Suprapubic skin (tissue), 4 donors: ENCODE data around the gene STRN.

Experiments used
- POLR2A ChIP-seq, 2 donors: fragments of 450-650 bp; IDR thresholded peaks; one replicate each; pipeline ENCODE4 v1.6.1; 2017; ENCODE audit warnings: antibody characterized with exemption in 2 of 2, mild to moderate bottlenecking in 2 of 2, moderate library complexity in 2 of 2
- POLR2AphosphoS5 ChIP-seq, 3 donors: sonication (generic); formaldehyde crosslinking; IDR thresholded peaks; one replicate each; pipeline ENCODE4 v1.6.1; 2017; ENCODE audit warnings: antibody characterized with exemption in 3 of 3
- TF ChIP-seq, protein P1 (sequence below), 2 donors: fragments of 200-600 bp in 1 of 2; fragments of 450-650 bp in 1 of 2; sonication (generic) in 1 of 2; IDR thresholded peaks; one replicate each; pipeline ENCODE4 v1.5.1; 2016 to 2019; ENCODE audit warnings: antibody characterized with exemption in 2 of 2, mild to moderate bottlenecking in 1 of 2, moderate library complexity in 1 of 2

DNA sequence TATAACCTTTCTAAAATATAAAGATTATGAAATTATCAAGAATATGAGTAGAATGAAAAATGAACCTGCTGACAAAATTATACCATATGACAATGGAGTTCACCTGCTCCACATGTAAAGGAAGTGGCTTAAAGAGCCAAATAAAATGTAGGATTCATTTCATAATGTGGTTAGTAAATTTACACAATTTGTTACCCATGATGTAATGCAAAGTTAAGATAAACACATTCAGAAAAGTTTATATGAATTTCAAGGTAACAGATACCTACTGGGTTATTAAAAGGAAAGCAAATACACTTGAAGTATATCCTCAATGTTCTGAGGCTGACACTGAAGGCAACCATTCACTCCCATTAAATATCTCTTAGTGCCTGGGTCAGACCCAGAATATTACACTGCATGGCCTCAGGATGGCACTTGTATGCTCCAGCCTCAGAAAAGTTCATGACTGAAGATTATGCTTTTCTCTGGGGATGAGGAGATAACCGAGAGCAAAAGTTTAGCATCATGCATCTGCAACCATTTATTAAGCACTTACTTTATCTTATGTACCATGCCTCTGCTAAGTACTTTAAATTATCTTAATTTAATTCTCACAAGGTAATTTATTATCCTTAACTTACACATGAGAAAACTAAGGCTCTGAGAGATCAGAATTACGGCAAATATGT lies 6.2 kb downstream of the STRN start:
- TF ChIP-seq POLR2A (IDR thresholded peaks at IDR 0.05) = no peak
- TF ChIP-seq, protein P1, sequence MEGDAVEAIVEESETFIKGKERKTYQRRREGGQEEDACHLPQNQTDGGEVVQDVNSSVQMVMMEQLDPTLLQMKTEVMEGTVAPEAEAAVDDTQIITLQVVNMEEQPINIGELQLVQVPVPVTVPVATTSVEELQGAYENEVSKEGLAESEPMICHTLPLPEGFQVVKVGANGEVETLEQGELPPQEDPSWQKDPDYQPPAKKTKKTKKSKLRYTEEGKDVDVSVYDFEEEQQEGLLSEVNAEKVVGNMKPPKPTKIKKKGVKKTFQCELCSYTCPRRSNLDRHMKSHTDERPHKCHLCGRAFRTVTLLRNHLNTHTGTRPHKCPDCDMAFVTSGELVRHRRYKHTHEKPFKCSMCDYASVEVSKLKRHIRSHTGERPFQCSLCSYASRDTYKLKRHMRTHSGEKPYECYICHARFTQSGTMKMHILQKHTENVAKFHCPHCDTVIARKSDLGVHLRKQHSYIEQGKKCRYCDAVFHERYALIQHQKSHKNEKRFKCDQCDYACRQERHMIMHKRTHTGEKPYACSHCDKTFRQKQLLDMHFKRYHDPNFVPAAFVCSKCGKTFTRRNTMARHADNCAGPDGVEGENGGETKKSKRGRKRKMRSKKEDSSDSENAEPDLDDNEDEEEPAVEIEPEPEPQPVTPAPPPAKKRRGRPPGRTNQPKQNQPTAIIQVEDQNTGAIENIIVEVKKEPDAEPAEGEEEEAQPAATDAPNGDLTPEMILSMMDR (IDR thresholded peaks at IDR 0.05) = no peak
- no peak for TF ChIP-seq POLR2AphosphoS5 (IDR thresholded peaks at IDR 0.05)
